ENCODE results near the gene TPK1.

Gene TPK1

DNA sequence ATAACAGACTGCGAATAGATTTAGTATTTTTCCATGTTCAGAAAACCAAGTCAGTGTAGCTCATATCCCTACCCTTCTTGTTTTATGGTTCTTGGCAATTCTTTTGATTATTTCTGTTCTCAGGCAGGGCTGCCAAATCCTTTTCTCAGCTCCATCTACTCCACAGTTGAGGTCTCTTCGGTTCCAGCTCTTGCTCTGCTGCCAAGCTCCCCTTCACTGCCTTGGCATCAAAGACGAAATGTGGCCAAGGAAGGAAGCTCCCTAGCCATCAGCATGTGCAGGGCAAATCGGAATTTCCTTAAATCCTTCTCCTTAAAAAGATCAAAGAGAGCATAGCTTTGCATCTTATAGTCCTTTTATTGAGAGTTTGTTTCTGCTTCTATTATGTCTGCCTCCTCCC, 315.9 kb downstream of the TPK1 start:
- no peak for DNase-seq

- no peak for DNase-seq
Observed at GRCh38 chr7:144518360-144518759, 317.5 kb downstream of the TPK1 start.

DNA sequence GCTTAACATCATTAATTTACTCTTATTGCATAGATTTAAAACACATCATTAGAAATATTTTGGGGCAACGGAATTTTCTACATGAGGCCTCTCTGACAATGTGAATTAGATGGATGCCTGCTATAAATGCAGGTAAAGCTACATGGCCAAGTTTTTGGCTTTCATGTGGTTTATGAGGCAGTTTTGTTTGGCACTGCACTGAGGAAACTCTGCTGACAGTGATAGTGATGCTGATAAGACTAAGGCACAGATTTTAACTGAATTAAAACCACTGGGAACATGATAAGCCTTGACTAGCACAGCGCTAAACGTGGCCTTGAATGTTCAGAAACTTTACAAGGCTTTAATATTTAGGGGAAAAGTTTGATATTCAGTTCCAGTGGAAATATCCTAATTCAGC, 318.1 kb downstream of the TPK1 start:
- no peak for DNase-seq

- no peak for DNase-seq
Observed at GRCh38 chr7:144516729-144517525, 318.9 kb downstream of the TPK1 start.

DNA sequence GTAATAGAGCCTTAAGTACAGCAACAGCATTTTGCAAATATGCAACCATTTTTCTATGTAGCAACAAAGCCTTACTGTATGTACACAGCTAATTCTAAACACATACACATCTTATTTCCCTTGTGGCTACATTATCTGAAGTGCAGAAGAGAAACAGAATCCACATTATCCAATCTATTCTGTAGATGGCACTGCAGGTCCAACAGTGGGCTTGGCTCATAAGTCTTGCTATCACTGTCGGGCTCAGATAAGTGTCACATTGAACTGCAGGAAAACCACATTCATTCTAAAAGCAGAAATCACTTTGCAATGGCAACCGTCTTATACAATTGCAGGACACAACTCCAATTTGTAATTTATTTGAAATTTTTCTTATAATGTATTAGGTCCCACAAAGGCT, 322.5 kb downstream of the TPK1 start:
- DNase-seq = peak in 1 of 2 experiments; percentile 17

DNA sequence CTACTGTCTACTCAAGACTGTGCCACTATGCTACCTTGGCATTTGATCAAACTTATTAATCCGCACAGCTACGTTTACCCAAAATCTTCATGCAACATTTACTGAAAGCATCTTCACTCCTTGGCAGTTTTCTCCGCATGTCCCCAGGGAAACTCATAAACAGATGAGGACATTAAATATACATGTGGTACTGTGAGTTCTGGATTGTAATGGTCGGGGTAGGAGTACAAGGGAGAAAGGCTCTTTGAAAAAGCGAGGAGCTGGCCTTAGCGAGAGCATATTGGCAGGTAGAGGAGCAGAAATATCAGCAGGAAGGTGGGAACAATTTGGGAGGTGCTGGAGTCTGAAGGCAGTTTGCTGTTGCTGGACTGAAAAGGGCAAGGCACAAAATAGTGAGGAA, 325.2 kb downstream of the TPK1 start:
- no peak for DNase-seq

DNA sequence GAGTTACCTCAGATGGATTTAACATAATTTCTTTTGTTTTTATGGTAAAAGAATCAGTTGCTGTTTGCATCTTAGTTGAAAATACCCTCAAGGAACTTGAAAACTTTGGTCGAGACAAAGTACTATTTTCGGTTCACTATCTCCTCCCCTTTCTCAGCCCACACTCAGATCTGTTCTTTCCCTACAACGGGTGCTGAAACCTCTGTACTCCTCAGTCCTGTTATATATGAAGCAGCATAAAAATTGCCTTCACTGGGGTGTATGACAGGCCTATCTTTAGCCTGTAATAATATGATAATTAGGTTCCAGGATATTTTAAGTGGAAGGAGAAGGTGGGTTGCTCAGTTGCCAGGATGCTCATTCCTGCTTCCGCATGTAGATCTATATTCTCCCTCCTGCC, 327.2 kb downstream of the TPK1 start:
- DNase-seq = no peak

DNA sequence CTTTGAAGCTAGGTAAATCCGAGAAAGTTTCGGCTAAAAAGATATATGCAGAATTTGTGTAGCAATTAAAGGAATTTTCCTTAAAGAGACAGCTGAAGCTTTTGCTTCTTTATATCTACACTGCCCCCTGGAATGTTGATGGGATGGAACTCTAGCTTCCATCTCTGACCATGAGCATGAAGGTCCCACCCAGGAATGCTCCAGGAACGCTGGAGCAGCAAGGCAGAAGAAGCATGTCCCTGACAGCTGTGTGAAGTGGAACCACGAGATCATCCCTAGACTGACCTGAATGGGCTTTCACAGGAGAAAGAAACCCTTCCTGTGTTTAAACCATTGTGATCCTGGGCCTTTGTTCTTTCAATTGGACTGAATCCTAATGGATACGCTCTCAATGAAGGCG, 332.6 kb downstream of the TPK1 start:
- DNase-seq = no peak

- no peak for DNase-seq
Observed at GRCh38 chr7:144500225-144500624, 335.6 kb downstream of the TPK1 start.

DNA sequence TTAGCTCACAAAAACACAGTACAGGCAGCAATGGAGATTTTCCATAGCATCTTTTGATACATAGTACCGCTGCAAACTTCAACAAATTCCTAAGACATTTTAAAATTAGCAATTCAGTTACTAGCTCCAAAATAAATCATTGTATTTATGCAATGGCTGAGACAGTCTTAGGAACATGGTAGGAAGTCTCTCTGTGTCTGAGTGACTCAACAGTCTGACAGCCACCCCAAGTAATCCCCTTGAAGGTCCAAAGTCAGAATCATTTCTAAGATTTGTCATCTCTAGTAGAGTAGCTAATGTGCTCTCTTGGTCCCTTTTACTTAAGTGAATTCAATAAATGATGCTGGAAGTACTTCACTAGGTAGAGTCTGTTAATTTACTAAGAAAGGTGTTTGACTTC, 338.6 kb downstream of the TPK1 start:
- no peak for DNase-seq

DNA sequence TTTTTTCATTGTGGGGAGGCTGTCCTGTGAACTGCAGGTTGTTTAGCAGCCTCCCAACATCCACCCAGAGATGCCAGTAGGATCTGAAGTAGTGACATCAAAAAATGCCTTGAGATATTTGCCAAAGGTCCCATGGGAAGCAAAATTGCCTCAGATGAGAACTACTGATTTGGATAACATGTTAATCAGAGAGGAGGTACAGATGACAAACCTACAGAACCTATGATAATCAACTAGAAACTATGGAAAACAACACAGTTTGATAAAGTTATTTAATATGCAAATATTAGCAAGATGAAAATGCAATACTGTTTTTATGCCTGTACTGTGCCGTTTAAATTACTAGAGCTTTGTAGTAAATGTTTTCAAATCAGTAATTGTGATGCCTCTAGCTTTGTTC, 341.5 kb downstream of the TPK1 start:
- DNase-seq = no peak

- DNase-seq = peak in 1 of 2 experiments; percentile 20
Observed at GRCh38 chr7:144489504-144489903, 346.3 kb downstream of the TPK1 start.

- DNase-seq = no peak
Observed at GRCh38 chr7:144488977-144489376, 346.9 kb downstream of the TPK1 start.

GRCh38 chr7:144487901-144488300, 348.0 kb downstream of the TPK1 start:
- no peak for DNase-seq

- DNase-seq = no peak
Observed at GRCh38 chr7:144484445-144484844, 351.4 kb downstream of the TPK1 start.

DNA sequence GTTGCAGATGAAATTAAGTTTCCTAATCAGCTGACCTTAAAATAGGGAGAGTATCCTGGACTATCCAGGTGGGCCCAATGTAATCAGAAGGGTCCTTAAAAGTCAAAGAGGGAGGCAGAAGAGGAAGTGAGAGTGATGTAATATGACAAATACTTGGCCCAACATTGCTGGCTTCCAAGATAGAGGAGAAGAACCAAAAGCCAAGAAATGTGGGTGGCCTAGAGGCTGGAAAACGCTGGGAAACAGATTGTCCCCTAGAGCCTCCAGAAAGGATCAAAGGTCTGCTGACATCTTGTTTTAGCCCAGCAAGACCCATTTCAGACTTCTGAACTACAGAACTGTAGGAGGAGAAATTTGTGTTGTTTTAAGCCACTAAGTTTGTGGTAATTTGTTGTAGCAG, 352.7 kb downstream of the TPK1 start:
- DNase-seq = no peak

GRCh38 chr7:144481833-144482232, 354.0 kb downstream of the TPK1 start:
- no peak for DNase-seq

DNA sequence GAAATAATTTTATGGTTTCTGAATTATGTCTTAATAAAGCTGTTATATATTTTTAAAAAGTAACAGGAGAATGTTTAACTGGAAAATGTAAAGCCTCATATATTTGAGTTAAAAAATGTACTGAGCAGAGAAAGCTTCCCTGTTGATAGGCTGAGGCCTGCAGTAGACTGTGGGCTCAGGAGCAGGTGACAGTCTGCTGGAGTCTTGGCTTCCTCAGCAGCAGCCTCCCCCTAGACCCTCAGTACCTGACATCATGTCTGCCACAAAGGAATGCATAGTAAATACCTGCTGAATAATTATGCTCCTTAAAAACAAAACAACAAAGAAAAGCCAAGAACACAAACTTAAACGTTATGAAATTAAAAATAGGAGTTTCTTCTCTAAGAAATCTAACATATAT, 358.5 kb downstream of the TPK1 start:
- no peak for DNase-seq

- DNase-seq = no peak
Observed at GRCh38 chr7:144474800-144475615, 360.8 kb downstream of the TPK1 start.

GRCh38 chr7:144474363-144474762, 361.5 kb downstream of the TPK1 start:
- DNase-seq = no peak

DNA sequence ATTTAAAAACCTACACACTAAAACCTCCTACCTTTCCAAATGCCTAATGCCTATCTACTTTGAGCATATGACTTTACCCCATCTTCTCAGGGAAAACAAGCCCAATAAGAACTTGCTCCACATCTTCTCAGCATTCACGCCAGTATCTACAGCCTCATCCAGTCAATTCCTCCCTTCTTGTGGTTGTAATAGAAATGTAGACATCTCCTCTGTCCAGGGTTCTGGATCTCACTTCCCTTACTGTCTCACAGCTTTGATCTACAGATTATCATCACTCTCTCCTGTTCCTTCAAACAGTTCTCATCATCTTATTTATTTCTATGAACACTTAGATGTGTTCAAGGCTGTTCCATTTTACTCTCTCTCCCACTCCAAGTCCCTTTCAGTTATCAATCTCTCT, 361.9 kb downstream of the TPK1 start:
- DNase-seq = no peak

GRCh38 chr7:144470078-144470477, 365.8 kb downstream of the TPK1 start:
- DNase-seq = no peak

DNA sequence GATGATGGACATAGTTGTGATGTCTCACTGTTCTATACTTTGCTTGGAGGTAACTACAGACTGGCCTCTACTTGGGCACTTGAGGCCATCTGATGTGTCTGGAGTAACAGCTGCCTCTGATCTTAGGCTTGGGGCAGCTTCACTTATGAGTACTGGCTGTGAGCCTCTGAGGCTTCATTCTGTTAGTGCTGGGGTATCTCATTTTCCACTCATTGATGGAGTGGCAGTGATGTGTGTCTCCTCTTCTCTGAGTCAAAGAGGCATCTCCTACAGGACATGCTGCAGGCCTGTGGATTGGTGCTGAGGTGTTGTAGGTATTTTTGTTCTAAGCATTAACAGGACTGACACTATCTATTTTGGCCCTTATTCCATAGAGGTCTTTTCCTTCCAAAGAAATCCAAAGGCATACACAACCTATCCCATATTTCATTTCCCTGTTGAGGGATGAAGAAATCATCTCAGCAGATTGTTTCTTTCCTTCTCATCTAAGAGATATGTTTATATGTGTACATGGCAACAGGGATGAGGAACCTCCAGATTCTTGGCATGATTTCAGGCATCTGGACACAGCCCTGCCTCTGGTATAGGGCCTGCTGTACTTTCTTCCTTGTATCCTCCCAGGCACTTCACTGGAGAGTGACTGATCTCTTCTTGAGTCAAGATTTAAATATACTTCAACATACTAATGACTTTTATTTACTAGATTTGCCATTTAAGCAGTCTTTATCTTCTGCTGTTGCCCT, 366.7 kb downstream of the TPK1 start:
- DNase-seq = no peak

DNA sequence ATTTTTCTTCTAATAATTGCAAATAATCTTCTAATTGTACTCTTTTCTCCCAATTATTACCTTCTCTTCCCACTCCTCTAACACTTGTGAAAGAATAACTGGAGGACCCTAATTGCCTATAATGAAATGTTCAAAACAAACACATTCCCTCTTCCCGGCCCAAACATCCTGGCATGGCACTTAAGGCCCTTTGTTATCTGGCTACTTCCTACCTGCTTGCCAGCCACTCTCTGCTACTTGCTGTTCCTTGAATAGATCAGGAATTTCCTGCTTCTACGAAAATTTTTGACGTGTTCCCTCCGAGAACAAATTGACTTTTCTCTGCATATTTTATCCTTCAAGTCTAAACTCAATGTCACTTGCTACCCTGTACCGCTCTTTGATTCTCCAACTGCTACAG, 376.2 kb downstream of the TPK1 start:
- no peak for DNase-seq

Measured in SHP77 (cell line).